ENCODE results near the gene MAGI1.
"Not testable (repeated sequence)": the region's sequence is repeated elsewhere in the genome, so short reads cannot be mapped to it uniquely, and the experiment has no call there.

The MAGI1 gene

DNA sequence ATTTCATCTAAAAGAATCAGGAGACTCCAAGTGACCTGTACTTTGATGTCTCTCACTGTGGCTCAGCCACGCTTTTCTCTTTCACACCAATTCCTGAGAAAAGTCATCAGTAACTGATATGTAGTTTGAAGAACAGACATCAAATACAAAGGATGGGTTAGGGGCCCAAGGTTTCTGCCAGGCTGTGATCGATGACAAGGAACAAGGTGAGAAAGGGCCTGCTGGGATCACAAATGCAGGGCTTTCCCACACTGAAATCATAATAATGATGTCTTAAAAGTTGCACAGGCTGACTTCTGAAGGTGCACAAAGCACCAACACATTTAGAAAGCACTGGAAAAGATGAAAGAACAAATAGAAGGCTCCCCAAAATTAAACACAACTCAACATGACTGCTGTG lies 396.9 kb downstream of the MAGI1 start:
- no peak for DNase-seq (ENCODE audit: low read depth, low spot score)
- no peak overlapping the region for H3K4me3 ChIP-seq (ENCODE audit: low read length)

DNA sequence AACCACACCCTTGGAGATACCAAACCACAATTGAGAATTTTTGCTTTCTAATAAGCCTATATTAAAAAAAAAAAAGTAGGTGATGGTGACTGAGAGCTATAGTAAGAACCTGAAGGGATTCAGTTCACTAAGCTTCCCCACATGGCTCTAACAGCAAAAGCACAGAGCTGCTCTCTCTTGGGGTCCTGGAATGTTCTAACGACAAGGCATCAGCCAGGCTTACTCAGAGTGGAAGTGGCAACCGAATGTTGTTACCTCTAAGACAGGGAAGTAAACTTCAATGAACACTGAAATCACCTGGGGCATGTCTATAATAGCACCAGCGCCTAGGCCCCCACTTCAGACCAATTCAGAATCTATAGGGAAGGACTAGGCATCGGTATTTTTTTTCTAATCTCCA lies 397.7 kb downstream of the MAGI1 start:
- H3K4me3 ChIP-seq (ENCODE audit: low read length): no peak overlapping the region

DNA sequence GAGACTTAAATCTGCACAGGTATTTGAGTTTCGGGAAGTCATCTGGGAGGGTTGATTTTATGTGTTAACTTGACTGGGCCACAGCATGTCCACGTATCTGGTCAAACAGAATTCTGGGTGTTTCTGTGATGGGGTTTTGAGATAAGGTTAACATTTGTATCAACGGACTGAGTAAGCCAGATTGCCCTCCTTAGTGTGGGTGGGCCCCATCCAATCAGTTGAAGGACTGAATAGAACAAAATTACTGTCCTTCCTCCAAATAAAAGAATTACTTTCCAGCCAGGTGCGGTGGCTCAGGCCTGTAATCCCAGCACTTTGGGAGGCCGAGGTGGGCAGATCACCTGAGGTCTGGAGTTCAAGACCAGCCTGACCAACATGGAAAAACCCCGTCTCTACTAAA lies 399.3 kb downstream of the MAGI1 start:
- DNase-seq (ENCODE audit: low read depth, low spot score): no peak
- no peak overlapping the region for H3K4me3 ChIP-seq (ENCODE audit: low read length)

More for the DNA sequence above, 397.7 kb downstream of the MAGI1 start:
- no peak for DNase-seq (ENCODE audit: low read depth, low spot score)

DNA sequence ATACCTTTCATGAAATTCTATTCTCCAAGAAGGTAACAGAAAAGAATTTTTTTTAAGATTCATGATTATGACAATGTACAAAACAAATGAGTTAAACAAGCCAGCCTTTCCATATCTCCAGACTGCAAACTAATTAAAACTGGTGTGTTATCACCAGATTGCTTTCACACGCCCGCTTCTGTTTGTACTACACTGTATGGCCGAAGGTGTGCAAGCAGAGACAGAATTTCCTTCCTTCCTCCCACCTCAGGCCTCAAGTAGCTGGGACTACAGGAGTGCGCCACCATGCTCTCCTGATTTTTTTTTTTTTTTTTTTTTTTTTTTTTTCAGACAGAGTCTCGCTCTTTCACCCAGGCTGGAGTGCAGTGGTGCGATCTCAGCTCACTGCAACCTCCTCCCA lies 400.4 kb downstream of the MAGI1 start:
- DNase-seq (ENCODE audit: low read depth, low spot score): no peak
- H3K4me3 ChIP-seq (ENCODE audit: low read length): no peak overlapping the region

DNA sequence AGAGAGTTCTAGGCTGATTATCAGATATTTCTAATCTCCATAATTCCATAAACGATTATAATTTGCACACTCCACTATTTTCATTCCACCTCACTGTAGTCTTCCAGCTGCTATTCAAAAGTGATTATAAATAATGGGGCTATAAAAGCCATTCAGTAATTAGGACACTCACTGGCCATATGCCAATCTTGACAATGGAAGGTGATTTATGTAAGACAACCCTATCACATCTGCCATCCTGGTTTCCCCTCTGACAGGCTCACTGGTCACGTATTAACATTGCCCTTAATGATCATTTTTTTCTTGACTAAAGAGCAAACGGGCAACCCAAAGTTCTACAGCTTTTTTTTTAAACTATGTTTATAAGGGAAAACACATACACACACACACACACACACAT lies 402.4 kb downstream of the MAGI1 start:
- DNase-seq (ENCODE audit: low read depth, low spot score): no peak

DNA sequence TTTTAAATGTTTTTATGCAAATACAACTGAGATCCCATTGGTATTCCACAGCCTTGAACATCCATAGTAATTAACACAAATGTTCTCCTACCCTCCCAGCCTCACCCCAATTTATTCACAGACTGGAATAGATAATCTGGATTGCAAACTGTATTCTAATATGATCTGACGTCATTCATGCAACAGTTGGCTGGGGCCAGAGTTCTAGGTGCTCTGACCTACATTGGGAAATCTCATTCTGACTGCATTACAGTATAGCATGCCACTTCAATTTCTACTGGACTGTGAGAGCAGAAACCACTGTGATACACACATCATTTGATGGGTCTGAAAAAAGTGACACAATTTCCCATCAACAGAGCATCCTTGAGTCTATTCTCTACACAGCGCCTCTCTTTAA lies 403.1 kb downstream of the MAGI1 start:
- no peak for DNase-seq (ENCODE audit: low read depth, low spot score)
- H3K4me3 ChIP-seq (ENCODE audit: low read length): no peak overlapping the region

More for the DNA sequence above, 402.4 kb downstream of the MAGI1 start:
- H3K4me3 ChIP-seq (ENCODE audit: low read length): no peak overlapping the region

DNA sequence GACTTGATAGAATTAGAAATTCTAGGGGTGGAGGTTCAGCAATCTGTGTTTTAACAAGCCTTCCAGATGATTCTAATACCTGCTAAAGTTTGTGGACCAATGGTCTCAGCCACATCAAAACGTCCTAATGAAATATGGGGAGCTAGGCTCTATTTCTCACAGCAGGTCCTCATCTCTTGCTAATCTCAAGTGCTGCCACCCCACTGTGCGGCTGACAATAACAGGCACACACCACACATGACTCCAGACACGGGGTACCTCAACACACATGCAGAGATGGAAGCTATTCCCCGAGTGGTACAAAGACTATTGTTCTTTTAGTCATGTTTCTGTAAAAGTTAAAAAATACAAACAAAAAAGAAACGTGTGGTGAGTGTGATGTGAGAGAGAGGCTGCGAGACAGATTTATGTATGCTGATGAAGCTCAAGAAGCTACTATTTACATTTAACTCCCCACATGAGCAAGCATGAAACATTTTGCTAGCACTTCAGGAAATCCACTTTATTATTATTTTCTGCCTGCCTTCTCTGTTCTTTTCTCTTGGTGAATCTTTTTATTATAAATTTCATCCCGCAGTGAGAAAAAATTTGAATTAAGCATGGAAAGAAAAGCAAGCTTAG lies 405.6 kb downstream of the MAGI1 start:
- no peak for DNase-seq (ENCODE audit: low read depth, low spot score)
- no peak overlapping the region for H3K4me3 ChIP-seq (ENCODE audit: low read length)

DNA sequence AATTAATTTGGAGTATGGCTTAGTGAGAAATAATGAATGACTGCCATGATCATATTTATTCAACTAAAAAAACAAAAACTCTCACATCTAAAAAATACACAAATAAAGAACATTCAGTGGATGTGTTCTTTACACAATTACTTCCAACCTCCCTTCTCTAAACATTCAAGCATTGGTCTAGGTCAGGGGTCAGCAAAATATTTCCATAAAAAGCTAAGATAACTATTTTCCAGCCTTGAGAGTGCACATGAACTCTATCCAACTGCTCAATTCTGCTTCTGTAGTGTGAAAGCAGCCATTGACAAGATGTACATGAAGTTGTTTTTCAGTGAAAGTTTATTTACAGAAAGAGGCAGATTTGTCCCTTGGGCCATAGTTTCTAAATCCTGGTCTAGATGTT lies 406.3 kb downstream of the MAGI1 start:
- no peak overlapping the region for H3K4me3 ChIP-seq (ENCODE audit: low read length)
- no peak for DNase-seq (ENCODE audit: low read depth, low spot score)

DNA sequence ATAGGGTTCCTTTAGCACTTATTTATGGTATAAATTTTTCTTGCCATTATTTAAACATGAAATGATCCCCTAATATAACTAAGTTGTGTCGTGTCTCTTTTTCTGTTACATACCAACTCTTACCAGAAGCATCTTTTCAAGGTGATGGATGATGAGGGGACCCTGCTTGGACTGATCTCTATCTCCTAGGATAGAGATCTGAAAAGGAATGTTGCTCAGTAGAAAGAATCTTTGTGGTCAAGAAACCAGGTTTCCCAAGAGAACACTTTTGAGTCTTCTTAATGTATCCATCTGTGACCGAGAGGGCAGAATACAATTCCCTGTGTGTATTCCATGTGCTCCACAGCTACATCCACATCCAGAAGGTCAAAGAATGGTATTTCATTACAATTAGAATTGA lies 409.7 kb downstream of the MAGI1 start:
- no peak overlapping the region for H3K4me3 ChIP-seq (ENCODE audit: low read length)
- no peak for DNase-seq (ENCODE audit: low read depth, low spot score)

DNA sequence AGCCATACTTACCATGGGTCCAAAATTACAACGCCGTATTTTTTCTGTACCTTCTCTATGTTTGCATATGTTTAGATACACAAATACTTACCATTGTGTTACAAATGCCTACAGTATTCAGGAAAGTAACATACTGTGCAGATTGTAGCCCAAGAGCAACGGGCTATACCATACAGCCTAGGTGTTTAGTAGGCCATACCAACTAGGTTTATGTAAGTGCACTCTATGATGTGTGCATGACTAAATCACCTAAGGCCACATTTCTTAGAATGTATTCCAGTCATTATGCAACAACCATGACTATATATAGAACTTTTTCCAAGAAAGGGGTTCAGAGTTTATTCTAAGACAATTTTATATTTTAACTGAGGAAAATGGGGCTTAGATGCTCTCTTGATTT lies 411.7 kb downstream of the MAGI1 start:
- no peak for DNase-seq (ENCODE audit: low read depth, low spot score)
- H3K4me3 ChIP-seq (ENCODE audit: low read length): no peak overlapping the region

DNA sequence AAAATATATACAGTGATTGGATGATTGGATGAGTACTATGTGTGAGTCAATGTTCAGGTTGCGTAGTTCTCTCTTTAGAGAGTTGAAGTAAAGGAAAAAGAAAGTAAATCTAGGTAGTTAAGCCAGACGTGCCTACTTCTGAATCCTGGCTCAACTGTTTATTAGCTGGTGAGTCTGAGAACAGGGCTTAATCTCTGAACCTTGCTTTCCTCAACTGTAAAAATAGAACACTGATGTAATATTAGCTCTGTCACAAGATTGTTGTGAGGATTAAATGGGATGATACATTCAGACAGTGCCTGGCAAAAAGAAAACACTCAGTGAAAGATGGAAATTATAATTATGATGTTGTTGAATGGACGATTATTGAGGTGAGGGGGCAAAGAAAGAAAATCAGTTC lies 413.4 kb downstream of the MAGI1 start:
- H3K4me3 ChIP-seq (ENCODE audit: low read length): no peak overlapping the region
- no peak for DNase-seq (ENCODE audit: low read depth, low spot score)

DNA sequence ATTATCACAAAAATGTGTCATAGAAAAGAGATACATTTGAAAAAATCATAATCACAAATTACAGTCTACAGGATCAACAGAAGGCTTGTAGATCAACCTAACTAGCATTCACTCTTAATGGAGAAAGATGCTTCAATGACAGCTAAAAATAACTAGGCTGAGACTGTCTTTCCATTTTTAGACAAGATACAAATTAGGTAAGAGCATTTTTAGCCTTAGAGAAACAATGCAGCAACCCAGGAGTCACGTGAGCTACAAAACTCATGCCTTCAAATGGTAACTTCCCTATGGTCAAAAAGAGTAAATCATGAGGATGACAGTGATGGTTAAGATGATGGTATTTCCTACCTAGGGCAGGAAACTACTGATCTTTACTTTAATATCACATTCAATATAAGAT lies 415.4 kb downstream of the MAGI1 start:
- no peak for DNase-seq (ENCODE audit: low read depth, low spot score)

DNA sequence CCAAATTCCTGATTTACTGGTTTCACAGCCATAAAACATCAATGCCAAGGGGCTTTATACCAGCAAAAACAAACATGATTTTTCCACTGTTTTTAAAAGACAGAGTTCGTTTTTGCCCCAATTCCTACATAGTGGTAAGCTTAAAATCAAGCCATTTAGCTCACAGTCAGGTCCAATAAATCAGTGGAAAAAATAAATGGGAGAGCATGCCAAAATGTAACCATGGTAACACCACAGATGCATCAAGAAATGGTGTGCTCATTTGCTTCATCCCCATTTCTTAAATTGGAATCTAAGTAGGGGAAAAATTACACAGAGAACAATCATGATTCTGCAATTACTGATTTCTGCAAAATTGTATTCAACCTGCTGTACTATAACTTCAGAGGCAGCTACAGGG lies 418.8 kb downstream of the MAGI1 start:
- H3K4me3 ChIP-seq (ENCODE audit: low read length): no peak overlapping the region
- no peak for DNase-seq (ENCODE audit: low read depth, low spot score)

More for the DNA sequence above, 415.4 kb downstream of the MAGI1 start:
- H3K4me3 ChIP-seq (ENCODE audit: low read length): no peak overlapping the region

DNA sequence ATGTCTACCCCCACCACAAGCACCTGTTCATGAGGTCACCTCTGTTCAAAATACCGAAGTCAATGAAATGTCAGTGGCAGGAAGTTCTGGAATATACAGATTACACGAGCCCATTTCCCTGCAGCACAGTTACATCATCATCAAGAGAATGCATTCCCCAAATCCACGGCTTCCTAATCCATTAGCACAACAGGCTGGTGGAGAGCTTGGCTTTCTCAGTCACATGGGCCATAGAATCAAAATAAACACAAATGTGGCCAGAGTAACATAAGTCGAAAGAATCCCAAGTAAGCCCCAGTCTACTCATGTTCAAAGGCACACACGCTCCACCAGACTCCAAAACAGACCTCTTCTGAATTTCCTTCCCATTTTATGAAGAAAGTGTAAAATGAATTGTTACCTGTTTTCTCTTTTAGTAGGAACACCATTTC lies 419.3 kb downstream of the MAGI1 start:
- DNase-seq (ENCODE audit: low read depth, low spot score): no peak
- H3K4me3 ChIP-seq (ENCODE audit: low read length): no peak overlapping the region

DNA sequence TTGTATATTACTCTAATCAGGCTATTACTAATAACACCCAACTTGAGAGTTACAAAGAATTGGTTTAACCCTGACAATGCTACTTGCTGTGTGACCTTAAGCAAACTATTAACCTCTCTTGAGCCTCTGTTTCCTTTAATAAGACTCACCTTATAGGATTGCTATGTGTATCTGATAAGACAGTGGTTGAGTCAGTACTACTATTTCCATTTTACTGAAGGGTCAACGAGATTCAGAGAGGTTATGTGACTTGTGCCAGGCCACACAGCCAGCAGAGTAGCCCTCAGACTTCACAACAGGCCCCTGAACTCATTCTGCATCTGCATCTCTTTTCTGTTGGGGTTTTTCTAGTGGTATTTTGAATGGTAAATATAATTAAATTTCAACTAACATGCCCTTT lies 420.1 kb downstream of the MAGI1 start:
- no peak overlapping the region for H3K4me3 ChIP-seq (ENCODE audit: low read length)
- DNase-seq (ENCODE audit: low read depth, low spot score): no peak

DNA sequence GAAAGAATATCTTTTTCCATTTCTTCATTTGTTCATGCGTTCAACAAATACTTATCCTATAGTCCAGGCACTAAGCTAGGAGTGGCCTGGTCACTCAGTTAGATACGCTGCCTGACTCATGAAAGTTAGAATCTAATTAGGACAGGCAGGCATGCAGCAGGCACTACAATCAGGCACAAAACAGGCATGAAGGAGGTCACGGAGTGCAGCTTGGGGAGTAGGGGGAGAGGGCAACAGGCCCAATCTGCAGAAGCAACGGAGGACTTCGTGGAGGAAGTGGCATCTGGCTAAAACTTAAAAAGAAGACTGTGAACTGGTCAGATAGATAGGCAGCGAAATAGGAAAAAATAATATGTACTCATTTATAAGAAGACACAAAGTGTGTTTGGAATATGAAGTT lies 420.9 kb downstream of the MAGI1 start:
- H3K4me3 ChIP-seq (ENCODE audit: low read length): no peak overlapping the region
- DNase-seq (ENCODE audit: low read depth, low spot score): no peak

DNA sequence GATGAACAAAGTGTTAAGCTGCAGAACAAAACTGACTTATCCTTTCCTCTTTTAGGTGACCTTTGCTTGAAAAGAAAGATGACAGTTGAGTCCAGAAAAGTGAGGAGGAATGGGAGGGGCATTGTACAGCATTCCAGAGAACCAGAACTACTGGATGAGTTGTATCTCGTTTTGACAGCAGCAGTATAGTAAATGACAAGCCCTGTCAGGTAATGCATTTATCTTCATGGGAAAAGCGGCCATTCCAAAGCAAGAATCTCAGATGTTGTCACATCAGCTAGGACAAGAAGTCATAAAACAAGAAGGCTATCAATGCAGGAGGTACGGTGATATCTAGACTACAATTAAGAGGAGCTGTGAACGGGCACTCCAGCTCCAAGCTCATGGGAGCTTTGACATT lies 421.5 kb downstream of the MAGI1 start:
- DNase-seq (ENCODE audit: low read depth, low spot score): no peak
- H3K4me3 ChIP-seq (ENCODE audit: low read length): no peak overlapping the region

DNA sequence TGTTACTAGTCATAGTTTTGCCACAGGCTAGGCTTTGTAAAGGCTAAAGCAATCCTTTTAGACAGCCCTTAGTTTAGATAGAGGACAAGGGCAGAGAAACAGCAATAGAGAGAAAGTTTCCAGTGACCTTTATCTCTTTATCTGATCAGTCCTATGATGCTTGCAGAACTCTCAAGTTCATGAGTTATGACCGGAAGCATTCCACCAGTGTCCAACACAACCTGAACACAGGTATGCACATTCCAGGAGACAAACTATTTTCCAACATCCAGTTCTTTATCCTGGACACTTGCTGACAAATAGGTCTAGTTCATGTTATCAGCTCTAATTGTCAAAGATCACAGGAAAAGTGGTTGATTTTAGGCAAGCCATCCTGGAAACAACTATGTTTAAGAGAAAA lies 422.2 kb downstream of the MAGI1 start:
- no peak overlapping the region for H3K4me3 ChIP-seq (ENCODE audit: low read length)
- DNase-seq (ENCODE audit: low read depth, low spot score): no peak

DNA sequence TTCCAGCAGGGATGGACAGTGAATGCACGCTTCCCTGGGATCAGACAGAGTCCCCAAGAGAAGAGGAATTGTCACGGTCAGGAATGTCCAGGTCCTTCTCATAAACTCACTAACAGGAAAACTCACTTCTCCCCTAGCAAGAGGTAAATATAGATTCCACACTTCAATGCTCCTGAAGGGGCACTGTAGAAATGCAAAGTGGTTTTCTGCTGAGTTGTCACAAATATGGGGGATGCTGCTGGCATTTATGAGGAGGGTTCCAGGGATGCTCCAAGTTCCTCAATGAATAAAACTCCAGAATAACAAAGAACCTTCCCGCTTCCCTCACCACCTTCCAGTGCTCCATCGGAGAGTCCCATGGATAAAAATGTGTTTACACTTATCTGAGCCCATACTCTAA lies 423.4 kb downstream of the MAGI1 start:
- no peak for DNase-seq (ENCODE audit: low read depth, low spot score)
- H3K4me3 ChIP-seq (ENCODE audit: low read length): no peak overlapping the region

DNA sequence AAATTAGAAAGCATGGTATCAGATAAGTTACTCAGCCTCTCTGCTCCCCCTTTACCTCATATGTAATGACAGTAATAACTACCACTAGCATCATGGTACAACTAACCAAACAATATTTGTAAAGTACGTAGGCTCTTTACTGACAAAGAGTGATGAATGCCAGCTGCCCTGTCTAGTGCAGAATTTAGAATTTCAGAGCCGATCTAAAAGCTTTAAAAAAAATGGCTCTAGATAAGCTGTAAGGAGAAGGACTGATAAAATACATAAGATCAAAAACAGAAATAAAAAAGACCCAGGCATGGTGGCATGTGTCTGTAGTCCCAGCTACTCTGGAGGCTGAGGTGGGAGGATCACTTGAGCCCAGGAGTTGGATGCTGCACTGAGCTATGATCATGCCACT lies 424.1 kb downstream of the MAGI1 start:
- DNase-seq (ENCODE audit: low read depth, low spot score): no peak
- H3K4me3 ChIP-seq (ENCODE audit: low read length): no peak overlapping the region

DNA sequence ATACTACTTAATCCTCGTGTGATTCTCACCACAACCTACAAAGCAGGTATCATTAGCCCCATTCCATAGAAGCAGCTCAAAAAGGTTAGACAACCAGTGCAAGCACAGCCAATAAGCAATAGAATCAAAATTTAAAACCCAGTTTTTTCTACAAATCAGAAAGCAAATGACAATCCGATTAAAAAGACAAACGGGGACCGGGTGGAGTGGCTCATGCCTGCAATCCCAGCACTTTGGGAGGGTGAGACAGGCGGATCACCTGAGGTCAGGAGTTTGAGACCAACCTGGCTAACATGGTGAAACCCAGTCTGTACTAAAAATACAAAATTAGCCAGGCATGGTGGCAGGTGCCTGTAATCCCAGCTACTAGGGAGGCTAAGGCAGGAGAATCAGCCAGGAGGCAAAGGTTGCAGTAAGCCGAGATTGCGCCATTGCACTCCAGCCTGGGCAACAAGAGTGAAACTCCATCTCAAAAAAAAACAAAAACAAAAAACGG lies 430.7 kb downstream of the MAGI1 start:
- H3K4me3 ChIP-seq (ENCODE audit: low read length); DNase-seq (ENCODE audit: low read depth, low spot score): not testable (repeated sequence)

DNA sequence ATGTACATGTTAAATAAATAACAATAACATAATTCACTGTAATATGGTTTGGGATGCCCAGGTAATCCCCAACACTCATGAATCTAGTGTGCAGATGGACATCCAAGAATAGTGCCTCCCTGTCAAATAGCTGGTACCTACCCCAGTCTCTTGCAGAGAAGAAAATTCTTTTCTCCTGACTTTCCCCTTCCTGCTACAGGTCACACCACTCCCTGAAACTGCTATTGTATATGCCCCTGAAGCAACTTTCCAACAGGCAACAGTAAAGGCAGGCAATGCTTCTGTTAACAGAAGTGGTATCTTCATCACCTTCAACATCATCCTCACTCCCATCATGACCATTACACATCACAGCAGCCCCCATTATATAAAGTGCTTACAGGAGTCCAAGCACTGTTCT lies 431.6 kb downstream of the MAGI1 start:
- no peak overlapping the region for H3K4me3 ChIP-seq (ENCODE audit: low read length)
- DNase-seq (ENCODE audit: low read depth, low spot score): no peak

Data from Jurkat, Clone E6-1 (cell line).